Inferior parietal cortex (tissue), 1 donor: ENCODE results near the gene BACH2.

ENCODE experiments used
- DNase-seq: peaks from one replicate; pipeline ENCODE4 v3.0.0-alpha.2; 2016; ENCODE audit errors: extremely low spot score

BACH2 gene

GRCh38 chr6:90096818-90097217 is 199.8 kb downstream of the BACH2 start:
- DNase-seq, result no peak

DNA sequence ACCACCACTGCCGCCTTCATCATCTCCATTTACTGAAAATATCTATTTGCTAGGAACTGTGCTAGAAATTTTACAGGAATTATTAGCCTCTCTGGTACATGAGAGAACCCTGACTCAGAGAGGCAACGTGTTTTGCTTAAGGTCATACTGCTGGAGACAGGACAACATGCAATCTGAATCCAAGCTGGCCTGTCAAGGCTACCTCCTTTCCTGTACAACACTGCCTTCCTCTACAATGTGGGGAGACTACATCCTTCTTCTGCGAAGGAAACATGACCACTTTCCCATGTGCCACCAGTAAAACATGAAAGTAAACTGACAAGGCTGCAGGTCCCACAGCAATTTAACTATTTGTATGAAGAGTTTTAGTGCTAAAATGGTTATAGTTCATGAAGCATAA is 200.9 kb downstream of the BACH2 start:
- DNase-seq, result no peak

DNA sequence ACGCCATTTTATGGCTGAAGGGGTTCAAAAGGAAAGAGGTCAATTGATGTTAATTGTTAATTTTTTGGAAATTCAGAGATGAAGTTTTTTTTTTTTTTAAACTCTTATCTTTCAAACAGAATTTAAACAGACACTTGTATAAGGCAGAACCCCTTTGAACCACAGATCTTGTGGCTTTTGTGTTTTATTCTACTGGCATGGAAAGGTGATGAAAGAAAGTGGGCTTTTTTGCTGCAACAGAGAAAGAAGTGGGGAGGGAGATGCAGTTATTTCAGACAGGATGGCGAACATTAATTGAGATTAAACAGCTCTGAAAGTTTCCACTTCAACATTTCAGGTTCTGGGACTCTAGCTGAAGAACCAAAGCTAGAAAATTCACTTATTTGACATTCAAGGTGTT is 201.5 kb downstream of the BACH2 start:
- DNase-seq, result no peak

DNA sequence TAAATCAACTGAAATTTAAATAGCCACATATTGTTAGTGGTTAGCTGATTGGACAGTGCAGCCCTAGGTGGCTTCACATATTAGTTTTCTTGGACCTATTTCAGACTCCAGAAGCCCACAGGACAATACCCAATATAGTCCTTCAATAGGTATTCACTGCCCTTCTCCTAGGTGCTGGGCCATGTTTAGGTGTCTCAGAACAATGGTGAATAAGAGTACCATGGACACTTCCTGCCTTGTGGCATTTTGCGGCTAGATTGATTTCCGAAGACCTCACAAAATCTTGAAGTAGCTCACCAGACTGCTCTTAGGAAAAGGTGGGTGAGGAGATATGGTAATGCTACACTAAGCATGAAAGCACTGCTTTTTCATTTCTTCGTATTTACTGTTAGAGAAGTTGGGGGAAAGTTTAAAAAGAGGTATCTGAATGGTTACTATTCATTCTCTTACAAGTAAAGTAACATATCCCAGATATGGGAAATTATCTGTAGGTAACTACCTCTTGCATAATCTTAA is 203.0 kb downstream of the BACH2 start:
- no peak for DNase-seq

GRCh38 chr6:90090866-90091265 is 205.8 kb downstream of the BACH2 start:
- no peak for DNase-seq

GRCh38 chr6:90088009-90088408 is 208.6 kb downstream of the BACH2 start:
- DNase-seq, result no peak

DNA sequence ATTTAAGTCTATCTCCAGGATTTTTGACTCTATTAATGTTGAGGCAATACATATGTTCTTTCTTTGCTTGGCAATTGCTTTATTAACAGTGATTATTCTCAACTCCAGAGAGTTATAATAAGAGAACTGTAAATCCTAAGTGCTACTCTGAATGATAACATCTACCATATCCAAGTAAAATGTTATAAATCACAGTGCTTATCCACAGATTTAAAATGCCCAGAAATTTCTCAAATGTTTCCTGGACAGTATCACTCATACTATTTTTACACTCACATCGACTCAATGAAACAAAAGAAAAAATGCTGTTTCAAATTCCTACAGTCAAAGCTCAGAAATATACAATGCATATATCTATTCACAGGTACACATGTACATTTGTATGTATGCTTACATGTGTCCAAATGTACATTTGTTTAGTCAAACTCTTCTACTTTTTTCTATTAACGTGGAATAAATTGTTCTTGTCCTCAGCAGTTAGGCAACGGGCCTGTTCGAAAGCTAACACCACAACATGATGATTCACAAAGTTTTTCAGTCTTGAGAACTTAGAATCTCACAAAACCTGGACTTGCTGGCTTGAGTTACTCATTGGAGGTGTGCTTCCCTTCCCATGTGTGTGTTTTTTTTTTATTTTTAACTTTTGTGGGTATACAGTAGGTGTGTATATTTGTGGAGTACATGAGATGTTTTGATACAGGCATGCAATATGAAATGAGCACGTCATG is 209.4 kb downstream of the BACH2 start:
- DNase-seq, result no peak

- no peak for DNase-seq
Observed at GRCh38 chr6:90086517-90086916, 210.1 kb downstream of the BACH2 start.

- DNase-seq, result no peak
Observed at GRCh38 chr6:90083891-90084290, 212.8 kb downstream of the BACH2 start.

DNA sequence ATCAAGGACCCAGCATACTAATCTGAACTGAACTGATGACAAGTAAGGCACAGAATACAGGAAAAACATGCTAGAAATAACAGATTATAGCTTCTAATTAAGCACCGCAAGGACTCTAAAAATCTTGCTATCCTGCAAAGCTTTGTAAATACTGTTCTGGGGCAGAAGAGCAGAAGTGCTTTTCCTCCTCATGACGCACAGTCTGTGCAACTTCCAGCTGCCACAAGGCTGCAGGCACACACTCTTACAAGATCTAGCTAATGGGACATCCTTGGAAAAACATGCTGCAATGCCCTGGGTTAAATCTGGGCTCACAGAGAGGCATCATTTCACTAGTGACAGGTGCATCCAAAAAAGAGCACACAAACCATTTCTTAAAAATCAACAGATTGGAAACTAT is 213.8 kb downstream of the BACH2 start:
- DNase-seq, result no peak

DNA sequence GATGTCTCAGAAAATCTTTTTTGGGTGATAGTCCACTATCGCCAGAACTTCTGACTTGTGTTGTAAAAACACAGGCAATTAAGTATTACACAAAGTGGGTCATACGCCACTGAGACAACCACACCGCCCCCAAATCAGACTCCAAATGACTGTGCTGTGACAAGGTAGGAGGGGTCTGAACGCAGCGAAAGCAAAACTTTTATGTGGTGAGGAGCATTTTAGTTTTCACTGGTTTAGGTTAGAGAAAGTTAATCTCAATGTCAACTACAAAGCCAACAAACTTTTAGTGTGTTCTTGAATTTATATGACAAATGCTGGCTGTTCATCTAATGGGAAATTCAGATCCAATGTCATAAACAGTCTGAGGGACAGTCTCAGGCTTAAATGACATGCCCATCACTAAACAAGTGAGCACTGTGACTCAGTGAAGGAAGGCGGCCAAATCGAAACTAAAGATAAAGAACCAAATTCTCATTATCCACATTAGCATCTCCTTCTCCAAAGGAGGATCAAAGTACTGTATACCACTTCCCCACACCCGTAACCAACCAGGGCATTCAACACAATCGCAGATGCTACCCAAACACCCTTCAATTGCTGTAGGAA is 215.7 kb downstream of the BACH2 start:
- no peak for DNase-seq

DNA sequence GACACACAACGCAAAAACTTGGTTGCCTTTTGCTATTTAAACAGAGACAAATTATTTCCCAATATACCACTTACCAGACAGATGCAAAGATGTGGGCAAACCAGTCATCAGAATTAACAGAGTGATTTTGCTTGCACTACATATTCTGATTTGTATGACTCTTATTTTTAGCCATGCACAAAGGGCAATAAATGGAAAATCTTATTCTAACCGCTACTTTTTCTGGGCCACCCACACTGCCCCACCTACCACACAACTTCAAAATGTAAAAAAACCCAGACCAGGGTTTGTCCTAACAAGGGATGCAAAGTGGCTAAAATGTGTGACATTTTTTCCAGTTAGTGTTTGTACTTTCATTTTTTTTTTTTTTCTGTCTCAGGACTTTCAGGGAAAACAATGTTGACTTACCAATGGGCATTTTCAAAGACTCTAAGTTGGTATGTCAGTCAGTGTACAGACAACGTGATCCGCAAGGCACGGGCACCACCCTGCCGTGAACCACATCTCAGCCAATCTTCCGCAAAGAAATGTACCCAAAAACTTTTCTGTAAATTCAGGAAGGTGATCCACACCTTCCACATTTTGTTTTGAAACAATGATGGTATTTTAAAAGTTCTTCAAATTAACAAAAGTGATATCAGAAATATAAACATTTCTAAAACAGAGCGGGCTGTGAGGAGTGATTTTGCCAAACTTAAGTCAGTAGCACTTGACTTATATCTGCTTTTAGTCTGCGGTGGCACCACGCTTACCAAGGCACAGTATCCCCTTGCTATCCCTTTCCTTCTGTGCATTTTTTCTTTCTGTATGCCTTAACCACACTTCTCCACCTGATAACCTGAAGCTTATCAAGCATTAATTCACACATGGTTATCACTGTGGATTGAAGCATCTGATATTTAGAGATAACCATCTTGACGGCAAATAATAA is 216.8 kb downstream of the BACH2 start:
- DNase-seq, result no peak

- no peak for DNase-seq
Observed at GRCh38 chr6:90078513-90079289, 217.9 kb downstream of the BACH2 start.

DNA sequence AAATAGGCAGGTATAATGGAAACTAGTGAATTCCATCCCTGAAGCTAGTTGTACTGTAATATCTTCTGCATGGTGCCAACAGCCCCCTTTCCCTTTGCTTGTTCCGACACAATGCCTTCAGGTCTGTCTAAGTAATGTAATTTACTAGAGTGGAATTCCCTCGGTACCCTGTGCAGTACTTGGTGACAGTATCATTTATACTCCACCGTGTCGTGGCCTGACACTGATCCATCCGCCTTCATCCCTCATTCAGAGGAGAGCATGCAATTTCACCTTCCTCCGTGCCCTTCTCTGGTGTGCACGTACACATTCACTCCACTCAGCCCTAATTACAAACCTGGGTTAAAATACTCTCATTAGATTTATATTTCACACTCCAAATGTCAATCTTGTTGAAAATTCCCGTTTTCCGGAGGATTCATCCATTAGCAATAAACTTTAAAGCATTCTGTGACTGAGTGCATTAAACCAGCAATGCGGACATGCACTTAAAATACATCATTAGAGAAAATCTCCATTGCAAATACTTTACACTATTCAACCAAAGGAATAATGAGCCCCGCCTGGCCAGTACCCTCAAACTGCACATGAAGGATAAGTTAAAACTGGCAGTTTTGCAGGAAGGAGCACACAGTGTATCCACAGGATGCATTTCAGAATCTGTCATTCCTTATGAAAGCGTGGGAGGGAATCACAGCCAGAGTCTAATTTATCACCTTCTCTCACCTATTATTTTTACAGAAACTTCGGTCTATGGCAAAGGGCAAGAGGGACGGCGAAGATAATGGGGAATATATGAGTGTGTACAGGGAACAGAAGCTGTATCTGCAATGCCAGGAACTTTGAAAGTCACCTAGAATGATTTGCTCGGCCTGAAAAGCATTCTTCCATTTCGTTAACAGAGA is 219.9 kb downstream of the BACH2 start:
- no peak for DNase-seq

DNA sequence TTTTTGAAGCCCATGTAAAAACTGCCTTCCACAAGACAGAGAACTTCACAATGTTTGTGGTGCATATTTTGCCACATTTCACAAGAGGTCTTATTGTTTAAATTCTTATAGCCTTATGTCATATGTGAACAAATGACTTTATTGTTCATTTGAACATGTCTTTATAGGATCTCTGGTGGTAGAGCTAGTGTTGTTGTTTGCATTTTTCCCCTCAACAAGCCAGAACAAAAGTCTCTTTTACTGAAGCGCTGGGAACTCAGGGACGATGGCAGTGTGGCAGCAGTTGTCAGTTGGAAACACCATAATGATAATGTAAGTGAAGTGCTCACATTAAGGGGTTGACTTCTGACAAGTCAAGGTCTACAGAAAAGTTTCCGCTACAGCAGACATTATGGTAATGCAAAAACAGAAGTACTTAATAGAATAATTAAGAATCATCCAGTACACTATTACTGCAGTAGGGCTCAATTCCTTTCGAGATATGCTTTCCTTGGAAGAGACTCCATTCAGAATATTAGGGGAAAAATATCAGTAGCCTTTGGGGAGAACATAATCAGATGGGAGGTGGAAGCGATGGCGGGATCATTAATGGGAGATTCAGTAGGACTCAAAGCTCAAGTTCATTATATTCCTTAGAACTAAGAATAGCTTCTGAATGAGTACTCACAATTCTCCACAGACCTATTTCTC is 222.3 kb downstream of the BACH2 start:
- peak; percentile 77 for DNase-seq

- DNase-seq, result no peak
Observed at GRCh38 chr6:90072935-90073464, 223.6 kb downstream of the BACH2 start.

DNA sequence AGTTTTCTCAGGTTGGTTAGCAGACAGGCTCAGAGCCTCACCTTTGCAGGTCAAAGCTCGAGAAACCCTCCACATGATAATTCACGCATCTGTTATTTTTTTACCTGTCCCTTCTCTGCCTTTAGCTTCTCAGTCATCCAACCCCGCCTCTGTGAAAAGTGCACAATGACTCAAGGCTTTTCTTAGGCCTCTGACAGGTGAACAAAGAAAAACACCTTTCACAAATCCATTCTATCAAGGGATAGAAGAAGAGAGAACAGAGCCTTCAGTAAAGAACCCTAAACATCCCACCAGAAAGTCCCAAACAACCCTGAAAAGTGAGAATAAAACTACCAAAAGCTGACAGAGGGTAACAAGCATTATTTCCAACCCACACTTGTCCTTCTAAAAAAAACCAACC is 224.1 kb downstream of the BACH2 start:
- DNase-seq, result no peak

GRCh38 chr6:90068703-90069523 is 227.7 kb downstream of the BACH2 start:
- no peak for DNase-seq

DNA sequence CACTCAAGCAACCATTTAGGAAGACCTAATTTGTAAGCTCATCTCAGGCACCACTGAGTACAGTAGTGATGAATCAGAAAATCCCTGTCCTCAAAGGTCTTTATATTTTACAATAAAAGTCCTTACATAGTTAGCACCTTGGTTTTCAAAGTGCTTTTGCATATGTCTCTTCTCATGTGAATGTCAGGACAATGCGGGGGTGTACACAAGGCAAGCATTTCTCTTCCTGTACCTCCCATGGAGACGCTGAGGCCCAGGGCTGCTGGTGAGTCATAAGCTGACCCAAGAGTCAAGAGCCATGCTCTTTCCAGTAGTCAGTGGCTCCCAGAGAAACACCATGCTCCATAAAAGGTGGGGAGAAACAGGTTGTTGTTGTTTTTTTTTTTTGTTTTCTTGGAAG is 228.4 kb downstream of the BACH2 start:
- no peak for DNase-seq
